ACC112 (cell line): ENCODE results near the gene PGRMC2.

Experiments
- H2AFZ ChIP-seq: fragments of 200-600 bp; sonication (generic); one replicate; pipeline ENCODE4 v1.6.0; 2017; ENCODE audit warnings: antibody characterized with exemption, low read length; ENCODE audit not compliant: unreplicated experiment
- H3K27ac ChIP-seq: fragments of 200-600 bp; sonication (generic); 2 replicates; pipeline ENCODE4 v1.5.1; 2014; ENCODE audit warnings: low read depth, mild to moderate bottlenecking, antibody characterized with exemption, low read length, moderate library complexity
- H3K27me3 ChIP-seq: fragments of 200-600 bp; sonication (generic); 2 replicates; pipeline ENCODE4 v1.6.1; 2014; ENCODE audit warnings: mild to moderate bottlenecking, antibody characterized with exemption, low read length, moderate library complexity, mixed read lengths; ENCODE audit not compliant: insufficient read depth
- H3K36me3 ChIP-seq: fragments of 200-600 bp; sonication (generic); 2 replicates; pipeline ENCODE4 v1.6.1; 2016; ENCODE audit warnings: mild to moderate bottlenecking, antibody characterized with exemption, low read length, moderate library complexity, mixed read lengths; ENCODE audit not compliant: insufficient read depth
- H3K4me1 ChIP-seq: fragments of 200-600 bp; sonication (generic); one replicate; pipeline ENCODE4 v1.6.1; 2016; ENCODE audit warnings: low read length, mixed read lengths; ENCODE audit not compliant: insufficient read depth, unreplicated experiment, control insufficient read depth
- H3K4me3 ChIP-seq: fragments of 200-600 bp; sonication (generic); 2 replicates; pipeline ENCODE4 v1.5.1; 2014; ENCODE audit warnings: mild to moderate bottlenecking, low read depth, low read length
- H3K79me2 ChIP-seq: fragments of 200-600 bp; sonication (generic); one replicate; pipeline ENCODE4 v1.6.0; 2016; ENCODE audit warnings: low read length; ENCODE audit not compliant: control insufficient read depth, unreplicated experiment, insufficient read depth

The PGRMC2 gene

DNA sequence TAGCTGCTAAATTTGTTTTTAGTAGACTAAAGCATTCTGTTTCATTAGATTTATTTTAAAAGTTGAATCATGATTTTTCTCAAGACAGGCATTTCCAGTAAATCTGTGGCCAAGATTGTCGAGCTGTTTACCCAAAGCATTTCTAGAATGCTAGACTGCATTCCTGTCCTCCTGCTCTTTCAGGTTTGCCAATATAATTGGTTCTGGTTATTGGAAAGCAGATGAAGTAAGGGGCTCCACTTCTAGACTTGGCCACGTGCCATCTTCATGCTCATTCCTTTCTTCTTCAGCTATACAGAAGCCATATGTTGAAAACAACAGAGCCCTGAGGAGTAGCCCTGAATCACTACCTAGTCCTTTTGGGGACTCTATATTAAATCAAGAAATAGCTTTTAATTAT lies 62.5 kb downstream of the PGRMC2 start:
- Histone ChIP-seq H3K4me1 (peaks cover 36% of the 10 kb centered on the region), H3K79me2 (no peaks in the 10 kb centered on the region), H3K4me3 (no peak overlapping the region), H3K36me3 (no peaks in the 10 kb centered on the region), H2AFZ (no peak overlapping the region), H3K27ac (no peak overlapping the region), H3K27me3 (no peaks in the 10 kb centered on the region)

DNA sequence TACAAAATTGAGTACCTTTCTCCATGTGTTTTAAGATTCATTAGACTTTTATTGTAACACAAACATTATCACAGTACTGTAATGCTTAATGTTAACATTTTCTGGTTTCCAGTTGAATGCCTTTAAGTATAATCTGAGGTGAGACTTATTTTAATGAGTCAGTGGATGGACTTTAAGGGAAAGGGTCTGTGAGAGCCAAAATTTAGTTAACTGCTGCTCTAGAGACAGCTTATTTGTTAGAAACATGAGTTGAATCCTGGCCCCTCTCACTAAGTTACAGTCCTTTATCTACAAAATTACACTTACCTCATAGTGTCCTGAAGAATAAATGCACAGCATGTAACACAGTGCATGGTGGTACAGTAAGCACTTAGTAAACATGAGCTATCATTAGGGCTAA lies 66.0 kb downstream of the PGRMC2 start:
- Histone ChIP-seq H3K79me2 (no peaks in the 10 kb centered on the region), H3K27ac (no peak overlapping the region), H3K27me3 (no peaks in the 10 kb centered on the region), H3K4me1 (peaks cover 18% of the 10 kb centered on the region), H2AFZ (peak overlapping the region; percentile 36), H3K36me3 (no peaks in the 10 kb centered on the region), H3K4me3 (no peak overlapping the region)

DNA sequence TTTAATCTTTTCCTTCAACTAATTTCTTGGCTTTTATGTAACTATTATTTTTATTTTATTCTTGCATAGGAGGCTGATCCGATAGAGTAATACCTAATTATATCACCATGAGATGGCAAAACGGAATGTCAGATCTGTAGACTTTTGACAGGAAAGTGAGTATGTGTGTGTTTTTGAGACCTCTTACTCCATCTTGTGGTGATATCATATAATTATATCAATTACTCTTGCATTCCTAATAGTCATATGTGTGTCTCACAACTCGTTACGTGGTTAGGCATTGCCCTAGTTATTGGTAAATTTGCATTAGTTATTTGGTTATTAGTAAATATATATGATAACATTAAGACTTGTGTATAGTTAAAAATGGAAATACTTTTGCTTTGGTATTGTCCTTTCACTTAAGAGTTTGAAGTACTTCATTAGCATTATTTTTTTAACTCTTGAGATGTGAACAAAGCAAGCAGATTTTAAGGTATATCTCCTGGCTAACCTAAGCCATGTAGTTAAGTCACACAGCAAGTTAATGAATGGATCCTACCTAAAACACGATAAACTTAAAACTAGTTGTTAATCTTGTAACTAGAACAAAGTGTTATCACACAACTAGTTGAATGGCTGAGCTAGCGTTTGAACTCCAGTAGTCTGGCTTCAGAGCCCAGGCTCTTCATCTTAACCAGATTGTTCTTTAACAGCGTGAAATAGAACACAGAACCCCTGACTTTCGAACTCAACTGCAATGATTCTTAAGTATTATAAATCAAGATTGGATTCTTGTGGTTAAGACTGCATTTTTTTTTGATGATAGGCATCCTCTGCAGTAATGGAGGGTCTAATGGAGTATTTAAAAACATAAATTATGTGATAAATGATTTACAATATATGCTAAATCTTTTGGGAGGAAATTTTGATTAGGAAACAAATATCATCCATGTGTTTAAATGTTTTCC lies 67.1 kb downstream of the PGRMC2 start:
- Histone ChIP-seq H3K79me2 (no peaks in the 10 kb centered on the region), H3K27me3 (no peaks in the 10 kb centered on the region), H3K36me3 (no peaks in the 10 kb centered on the region), H3K4me1 (peaks cover 18% of the 10 kb centered on the region), H2AFZ (peak overlapping the region; percentile 70), H3K27ac (peak overlapping the region; percentile 36), H3K4me3 (peak overlapping the region; percentile 24; the same call in 1 of the 2 replicates)
